Type B pancreatic cell (in vitro differentiated cells): ENCODE measurements around the gene TMEM156. TPM values are rescaled to one million over a fixed set of nuclear protein-coding genes. Genes with fewer than 3 reads are reported as not detected.

Source experiments
- DNase-seq: peaks from one replicate; pipeline ENCODE4 v3.0.0; 2021; ENCODE audit warnings: mixed read lengths; ENCODE audit not compliant: unreplicated experiment; ENCODE audit errors: extremely low spot score
- H3K27ac Mint-ChIP-seq: 2 replicates; pipeline ENCODE4 v1.8.0; 2021; ENCODE audit warnings: mild to moderate bottlenecking, mixed read lengths
- H3K27me3 Mint-ChIP-seq: 2 replicates; pipeline ENCODE4 v1.8.0; 2021; ENCODE audit warnings: mixed read lengths
- H3K36me3 Mint-ChIP-seq: 2 replicates; pipeline ENCODE4 v1.8.0; 2021; ENCODE audit warnings: mixed read lengths
- H3K4me1 Mint-ChIP-seq: one replicate; pipeline ENCODE4 v1.8.0; 2021; ENCODE audit warnings: mixed read lengths; ENCODE audit not compliant: unreplicated experiment
- H3K4me3 Mint-ChIP-seq: 2 replicates; pipeline ENCODE4 v1.8.0; 2021; ENCODE audit warnings: mild to moderate bottlenecking, mixed read lengths
- H3K9me3 Mint-ChIP-seq: 2 replicates; pipeline ENCODE4 v1.8.0; 2021; ENCODE audit warnings: mixed read lengths
- CTCF ChIP-seq: fragments of 200-600 bp; sonication (generic); conservative IDR thresholded peaks from 2 replicates; pipeline ENCODE4 v1.5.0; 2021; ENCODE audit warnings: antibody characterized with exemption, mild to moderate bottlenecking
- total RNA-seq: library from RNA; stranded (reverse); gene quantifications from 2 replicates; pipeline ENCODE4 v1.2.1, GENCODE V29; 2021; ENCODE audit warnings: low replicate concordance

TMEM156 gene
- total RNA-seq, 1 donor from 2014 or later, result not detected

GRCh38 chr4:39056023-39056422 is 23.8 kb upstream of the TMEM156 start:
- Mint-ChIP-seq H3K27ac (no peak overlapping the region), H3K9me3 (no peaks in the 10 kb centered on the region), H3K4me1 (peaks cover 4% of the 10 kb centered on the region), H3K27me3 (no peaks in the 10 kb centered on the region), H3K4me3 (no peak overlapping the region), H3K36me3 (no peaks in the 10 kb centered on the region)
- TF ChIP-seq CTCF, result no peak
- no peak for DNase-seq

GRCh38 chr4:39054497-39054896 is 22.3 kb upstream of the TMEM156 start:
- Mint-ChIP-seq H3K36me3 (no peaks in the 10 kb centered on the region), H3K9me3 (no peaks in the 10 kb centered on the region), H3K27ac (no peak overlapping the region), H3K4me3 (no peak overlapping the region), H3K27me3 (no peaks in the 10 kb centered on the region), H3K4me1 (peaks cover 4% of the 10 kb centered on the region)
- no peak for TF ChIP-seq CTCF
- DNase-seq, result no peak

- Mint-ChIP-seq H3K27ac (no peak overlapping the region), H3K4me1 (peaks cover 4% of the 10 kb centered on the region), H3K9me3 (no peaks in the 10 kb centered on the region), H3K27me3 (no peaks in the 10 kb centered on the region), H3K36me3 (no peaks in the 10 kb centered on the region), H3K4me3 (no peak overlapping the region)
- no peak for DNase-seq
- no peak for TF ChIP-seq CTCF
Measured at GRCh38 chr4:39053983-39054382, 21.8 kb upstream of the TMEM156 start.

GRCh38 chr4:39051492-39051891 is 19.3 kb upstream of the TMEM156 start:
- no peak overlapping the region for H3K4me3 Mint-ChIP-seq
- TF ChIP-seq CTCF, result no peak
- H3K9me3 Mint-ChIP-seq, result no peaks in the 10 kb centered on the region
- no peak for DNase-seq
- no peaks in the 10 kb centered on the region for H3K27me3 Mint-ChIP-seq
- H3K27ac Mint-ChIP-seq, result no peak overlapping the region
- H3K4me1 Mint-ChIP-seq, result peaks cover 12% of the 10 kb centered on the region
- H3K36me3 Mint-ChIP-seq, result peaks cover 4% of the 10 kb centered on the region

- no peak overlapping the region for H3K4me3 Mint-ChIP-seq
- no peaks in the 10 kb centered on the region for H3K9me3 Mint-ChIP-seq
- no peak for TF ChIP-seq CTCF
- DNase-seq, result no peak
- H3K27me3 Mint-ChIP-seq, result no peaks in the 10 kb centered on the region
- peaks cover 17% of the 10 kb centered on the region for H3K4me1 Mint-ChIP-seq
- peaks cover 4% of the 10 kb centered on the region for H3K36me3 Mint-ChIP-seq
- H3K27ac Mint-ChIP-seq, result no peak overlapping the region
Measured at GRCh38 chr4:39050590-39050989, 18.4 kb upstream of the TMEM156 start.

GRCh38 chr4:39048311-39048710 is 16.1 kb upstream of the TMEM156 start:
- no peak overlapping the region for H3K27ac Mint-ChIP-seq
- H3K4me1 Mint-ChIP-seq, result peaks cover 27% of the 10 kb centered on the region
- no peaks in the 10 kb centered on the region for H3K9me3 Mint-ChIP-seq
- TF ChIP-seq CTCF, result no peak
- H3K36me3 Mint-ChIP-seq, result peaks cover 4% of the 10 kb centered on the region
- no peaks in the 10 kb centered on the region for H3K27me3 Mint-ChIP-seq
- H3K4me3 Mint-ChIP-seq, result no peak overlapping the region
- no peak for DNase-seq
